Measurements from ENCODE around the gene PTGS1. TPM values are rescaled to one million over a fixed set of nuclear protein-coding genes. Genes with fewer than 3 reads are reported as not detected.
"Not testable (repeated sequence)": the region's sequence is repeated elsewhere in the genome, so short reads cannot be mapped to it uniquely, and the experiment has no call there.

Gene PTGS1
- 0.04 and 0.07 TPM in 2 replicates for total RNA-seq

DNA sequence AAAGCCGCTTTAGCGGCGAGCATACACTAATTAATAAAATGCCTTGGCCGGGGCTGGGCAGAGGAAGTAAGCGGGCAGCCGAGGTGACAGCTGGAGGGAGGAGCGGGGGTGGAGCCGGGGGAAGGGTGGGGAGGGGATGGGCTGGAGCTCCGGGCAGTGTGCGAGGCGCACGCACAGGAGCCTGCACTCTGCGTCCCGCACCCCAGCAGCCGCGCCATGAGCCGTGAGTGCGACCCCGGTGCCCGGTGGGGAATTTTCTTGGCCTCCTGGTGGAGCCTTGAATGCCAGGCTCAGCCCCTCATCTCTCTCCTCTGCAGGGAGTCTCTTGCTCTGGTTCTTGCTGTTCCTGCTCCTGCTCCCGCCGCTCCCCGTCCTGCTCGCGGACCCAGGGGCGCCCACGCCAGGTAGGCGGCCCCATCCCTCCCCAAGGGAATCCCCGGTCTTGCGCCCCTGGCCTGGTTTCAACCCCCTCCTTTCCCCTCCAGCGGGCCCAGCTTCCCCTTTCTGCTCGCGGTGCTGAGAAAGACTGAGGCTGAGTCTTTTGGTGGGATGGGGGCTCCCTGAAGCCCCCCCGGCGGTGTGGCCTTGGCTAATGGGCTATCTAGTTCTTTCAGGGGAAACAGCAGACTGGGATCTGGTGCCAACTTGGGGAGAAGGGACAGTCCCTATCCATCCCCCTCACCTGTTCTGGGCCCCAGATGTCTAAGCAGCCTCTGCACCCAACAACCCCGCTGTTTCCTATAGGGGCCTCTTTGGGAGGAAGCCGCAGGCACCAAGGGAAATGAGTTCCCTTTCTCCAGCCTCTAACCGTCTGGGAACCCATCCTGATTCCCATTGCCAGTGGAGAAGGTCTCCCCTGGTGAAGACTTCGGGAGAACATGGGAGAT, at the start of gene PTGS1:
Gene PTGS1 (plus strand): TSS at position 156 of the 887 bp plus-strand sequence. CDS start 61 bp downstream, at position 217.
- Histone ChIP-seq H3K4me3 (ENCODE audit: low read depth, low read length) (peak within 1 kb of the TSS; percentile 21), H3K27me3 (ENCODE audit: control insufficient read depth, insufficient read depth, low read length) (peaks cover 2% of the 10 kb centered on the region), H3K36me3 (ENCODE audit: control insufficient read depth, insufficient read depth, low read length) (no peaks in the 10 kb centered on the region)
- no peak for DNase-seq (ENCODE audit: low read depth)
- TF ChIP-seq, protein P1, sequence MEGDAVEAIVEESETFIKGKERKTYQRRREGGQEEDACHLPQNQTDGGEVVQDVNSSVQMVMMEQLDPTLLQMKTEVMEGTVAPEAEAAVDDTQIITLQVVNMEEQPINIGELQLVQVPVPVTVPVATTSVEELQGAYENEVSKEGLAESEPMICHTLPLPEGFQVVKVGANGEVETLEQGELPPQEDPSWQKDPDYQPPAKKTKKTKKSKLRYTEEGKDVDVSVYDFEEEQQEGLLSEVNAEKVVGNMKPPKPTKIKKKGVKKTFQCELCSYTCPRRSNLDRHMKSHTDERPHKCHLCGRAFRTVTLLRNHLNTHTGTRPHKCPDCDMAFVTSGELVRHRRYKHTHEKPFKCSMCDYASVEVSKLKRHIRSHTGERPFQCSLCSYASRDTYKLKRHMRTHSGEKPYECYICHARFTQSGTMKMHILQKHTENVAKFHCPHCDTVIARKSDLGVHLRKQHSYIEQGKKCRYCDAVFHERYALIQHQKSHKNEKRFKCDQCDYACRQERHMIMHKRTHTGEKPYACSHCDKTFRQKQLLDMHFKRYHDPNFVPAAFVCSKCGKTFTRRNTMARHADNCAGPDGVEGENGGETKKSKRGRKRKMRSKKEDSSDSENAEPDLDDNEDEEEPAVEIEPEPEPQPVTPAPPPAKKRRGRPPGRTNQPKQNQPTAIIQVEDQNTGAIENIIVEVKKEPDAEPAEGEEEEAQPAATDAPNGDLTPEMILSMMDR (IDR thresholded peaks at IDR 0.05; ENCODE audit: insufficient read depth, low read length, poor library complexity, severe bottlenecking), result no peak

GRCh38 chr9:122322553-122322952, 48.3 kb upstream of the PTGS1 start:
- Histone ChIP-seq H3K27me3 (ENCODE audit: control insufficient read depth, insufficient read depth, low read length) (no peaks in the 10 kb centered on the region), H3K36me3 (ENCODE audit: control insufficient read depth, insufficient read depth, low read length) (peaks cover 1% of the 10 kb centered on the region), H3K4me3 (ENCODE audit: low read depth, low read length) (no peak overlapping the region)
- TF ChIP-seq, protein P1 (IDR thresholded peaks at IDR 0.05; ENCODE audit: insufficient read depth, low read length, poor library complexity, severe bottlenecking), result no peak
- DNase-seq (ENCODE audit: low read depth), result no peak

DNA sequence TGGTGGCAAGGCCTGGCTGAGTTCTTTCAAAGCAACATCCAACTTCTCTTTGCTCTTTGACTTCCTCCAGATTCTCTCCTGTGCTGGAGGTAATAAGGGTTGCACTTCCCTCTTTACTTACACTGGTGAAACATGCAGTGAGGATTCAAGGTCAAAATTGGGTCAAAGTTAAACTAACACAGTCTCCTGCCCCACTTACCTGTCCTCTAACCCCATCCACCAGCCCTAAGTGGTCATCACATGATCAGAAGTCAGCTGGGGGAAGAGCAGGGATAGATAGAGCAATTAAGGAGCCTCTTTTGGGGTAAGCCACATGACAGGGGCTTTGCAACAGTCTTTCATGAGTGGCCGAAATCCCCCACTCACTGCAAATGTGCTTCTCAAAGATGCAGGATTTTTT, 46.2 kb upstream of the PTGS1 start:
- not testable (repeated sequence) for DNase-seq (ENCODE audit: low read depth); H3K4me3 ChIP-seq (ENCODE audit: low read depth, low read length); H3K27me3 ChIP-seq (ENCODE audit: control insufficient read depth, insufficient read depth, low read length); H3K36me3 ChIP-seq (ENCODE audit: control insufficient read depth, insufficient read depth, low read length)

- DNase-seq (ENCODE audit: low read depth), result no peak
- TF ChIP-seq, protein P1 (IDR thresholded peaks at IDR 0.05; ENCODE audit: insufficient read depth, low read length, poor library complexity, severe bottlenecking), result no peak
- H3K36me3 ChIP-seq (ENCODE audit: control insufficient read depth, insufficient read depth, low read length), result peaks cover 1% of the 10 kb centered on the region
These were observed 45.7 kb upstream of the PTGS1 start for GRCh38 chr9:122325124-122325523.

GRCh38 chr9:122327175-122327574, 43.6 kb upstream of the PTGS1 start:
- H3K4me3 ChIP-seq (ENCODE audit: low read depth, low read length), result no peak overlapping the region
- peaks cover 1% of the 10 kb centered on the region for H3K36me3 ChIP-seq (ENCODE audit: control insufficient read depth, insufficient read depth, low read length)
- TF ChIP-seq, protein P1 (IDR thresholded peaks at IDR 0.05; ENCODE audit: insufficient read depth, low read length, poor library complexity, severe bottlenecking), result no peak
- no peak for DNase-seq (ENCODE audit: low read depth)
- no peaks in the 10 kb centered on the region for H3K27me3 ChIP-seq (ENCODE audit: control insufficient read depth, insufficient read depth, low read length)

More at GRCh38 chr9:122325124-122325523, 45.7 kb upstream of the PTGS1 start:
- Histone ChIP-seq H3K27me3 (ENCODE audit: control insufficient read depth, insufficient read depth, low read length) (no peaks in the 10 kb centered on the region), H3K4me3 (ENCODE audit: low read depth, low read length) (no peak overlapping the region)

- no peaks in the 10 kb centered on the region for H3K36me3 ChIP-seq (ENCODE audit: control insufficient read depth, insufficient read depth, low read length)
- H3K27me3 ChIP-seq (ENCODE audit: control insufficient read depth, insufficient read depth, low read length), result no peaks in the 10 kb centered on the region
- H3K4me3 ChIP-seq (ENCODE audit: low read depth, low read length), result no peak overlapping the region
- TF ChIP-seq, protein P1 (IDR thresholded peaks at IDR 0.05; ENCODE audit: insufficient read depth, low read length, poor library complexity, severe bottlenecking), result no peak
- DNase-seq (ENCODE audit: low read depth), result no peak
These were observed 41.2 kb upstream of the PTGS1 start for GRCh38 chr9:122329597-122329996.

DNA sequence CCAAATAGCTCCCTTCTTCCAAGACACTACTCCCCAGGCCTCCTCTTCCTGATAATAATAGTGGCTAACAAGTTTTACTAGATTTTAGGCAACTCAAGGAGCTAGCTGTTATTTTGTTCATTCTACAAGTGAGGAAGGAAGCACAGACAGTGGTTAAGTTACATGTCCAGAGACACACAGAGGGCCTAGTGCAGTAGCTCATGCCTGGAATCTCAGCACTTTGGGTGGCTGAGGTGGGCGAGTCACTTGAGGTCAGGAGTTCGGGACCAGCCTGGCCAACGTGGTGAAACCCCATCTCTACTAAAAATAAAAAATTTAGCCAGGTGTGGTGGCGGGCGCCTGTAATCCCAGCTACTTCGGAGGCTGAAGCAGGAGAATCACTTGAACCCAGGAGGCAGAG, 40.4 kb upstream of the PTGS1 start:
- H3K36me3 ChIP-seq (ENCODE audit: control insufficient read depth, insufficient read depth, low read length); H3K27me3 ChIP-seq (ENCODE audit: control insufficient read depth, insufficient read depth, low read length); H3K4me3 ChIP-seq (ENCODE audit: low read depth, low read length); DNase-seq (ENCODE audit: low read depth): not testable (repeated sequence)
